ENCODE results near the gene WNK2.

DNA sequence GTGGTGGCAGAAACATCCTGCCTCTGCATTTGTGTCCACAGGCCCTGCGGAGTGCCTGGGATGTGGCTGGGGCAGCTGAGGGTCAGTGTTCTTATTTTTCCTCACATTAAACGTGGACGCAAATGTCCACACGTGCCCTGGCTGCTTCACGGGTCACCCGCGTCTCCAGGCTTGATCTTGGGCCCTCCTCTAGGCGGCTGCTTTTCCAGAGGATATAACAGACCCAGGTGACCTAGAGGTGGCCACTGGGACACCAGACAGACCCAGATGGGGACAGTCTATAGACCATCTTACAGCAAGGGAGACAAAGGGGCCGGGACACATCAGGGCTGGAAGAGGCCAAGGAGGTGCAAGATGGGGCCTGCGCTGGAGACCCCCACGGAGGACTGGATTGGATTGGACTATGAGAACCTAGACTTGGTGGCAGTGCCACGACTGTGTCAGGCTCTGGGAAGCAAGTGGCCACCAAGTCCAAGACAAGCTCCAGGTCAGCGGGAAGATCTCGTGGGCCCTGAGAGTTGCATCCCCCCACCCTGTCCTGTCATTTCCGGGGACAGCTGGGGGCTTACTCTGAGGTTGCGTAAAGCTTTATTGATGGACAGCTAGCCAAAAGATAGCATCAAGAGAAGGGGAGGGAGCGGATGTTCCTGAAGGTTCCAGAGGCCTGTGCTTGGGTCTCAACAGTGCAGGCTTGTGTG lies 6.9 kb downstream of the WNK2 start:
- TF ChIP-seq, protein P1, sequence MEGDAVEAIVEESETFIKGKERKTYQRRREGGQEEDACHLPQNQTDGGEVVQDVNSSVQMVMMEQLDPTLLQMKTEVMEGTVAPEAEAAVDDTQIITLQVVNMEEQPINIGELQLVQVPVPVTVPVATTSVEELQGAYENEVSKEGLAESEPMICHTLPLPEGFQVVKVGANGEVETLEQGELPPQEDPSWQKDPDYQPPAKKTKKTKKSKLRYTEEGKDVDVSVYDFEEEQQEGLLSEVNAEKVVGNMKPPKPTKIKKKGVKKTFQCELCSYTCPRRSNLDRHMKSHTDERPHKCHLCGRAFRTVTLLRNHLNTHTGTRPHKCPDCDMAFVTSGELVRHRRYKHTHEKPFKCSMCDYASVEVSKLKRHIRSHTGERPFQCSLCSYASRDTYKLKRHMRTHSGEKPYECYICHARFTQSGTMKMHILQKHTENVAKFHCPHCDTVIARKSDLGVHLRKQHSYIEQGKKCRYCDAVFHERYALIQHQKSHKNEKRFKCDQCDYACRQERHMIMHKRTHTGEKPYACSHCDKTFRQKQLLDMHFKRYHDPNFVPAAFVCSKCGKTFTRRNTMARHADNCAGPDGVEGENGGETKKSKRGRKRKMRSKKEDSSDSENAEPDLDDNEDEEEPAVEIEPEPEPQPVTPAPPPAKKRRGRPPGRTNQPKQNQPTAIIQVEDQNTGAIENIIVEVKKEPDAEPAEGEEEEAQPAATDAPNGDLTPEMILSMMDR (IDR thresholded peaks at IDR 0.05; ENCODE audit: low read depth, low read length, poor library complexity, severe bottlenecking) = no peak
- TF ChIP-seq EZH2phosphoT487 (IDR thresholded peaks at IDR 0.05; ENCODE audit: borderline replicate concordance, low read length) = no peak

All from DOHH2 (cell line).